OCI-LY7 (cell line): ENCODE results near the gene MILR1.

Source experiments
- CTCF ChIP-seq: fragments of 200-600 bp; sonication (generic); conservative IDR thresholded peaks from 2 replicates; pipeline ENCODE4 v1.5.1; 2014; ENCODE audit warnings: mild to moderate bottlenecking, antibody characterized with exemption, low read length, moderate library complexity, mixed read lengths
- EZH2phosphoT487 ChIP-seq: fragments of 200-600 bp; sonication (generic); IDR thresholded peaks from 2 replicates; pipeline ENCODE4 v1.6.1; 2018; ENCODE audit warnings: low read depth, borderline replicate concordance, mild to moderate bottlenecking, mixed run types, antibody characterized with exemption, low read length, moderate library complexity, mixed read lengths

- TF ChIP-seq EZH2phosphoT487 (no peak), CTCF (no peak)
These were observed 23.7 kb upstream of the MILR1 start for GRCh38 chr17:64425191-64425590.
